Tibial nerve (tissue), 3 donors: ENCODE results near the gene PARP1.

Experiments used
- POLR2A ChIP-seq, 2 donors: fragments of 450-650 bp; IDR thresholded peaks; one replicate each; pipeline ENCODE4 v1.6.1; 2017; ENCODE audit warnings: antibody characterized with exemption in 2 of 2, mild to moderate bottlenecking in 2 of 2, moderate library complexity in 2 of 2
- TF ChIP-seq, protein P1 (sequence below), 5 experiments: fragments of 200-600 bp in 3 of 5; fragments of 450-650 bp in 2 of 5; sonication (generic) in 3 of 5; IDR thresholded peaks; one replicate each; pipeline ENCODE4 v1.5.1; 2016 to 2019; ENCODE audit warnings: antibody characterized with exemption in 5 of 5, mild to moderate bottlenecking in 3 of 5, moderate library complexity in 2 of 5

DNA sequence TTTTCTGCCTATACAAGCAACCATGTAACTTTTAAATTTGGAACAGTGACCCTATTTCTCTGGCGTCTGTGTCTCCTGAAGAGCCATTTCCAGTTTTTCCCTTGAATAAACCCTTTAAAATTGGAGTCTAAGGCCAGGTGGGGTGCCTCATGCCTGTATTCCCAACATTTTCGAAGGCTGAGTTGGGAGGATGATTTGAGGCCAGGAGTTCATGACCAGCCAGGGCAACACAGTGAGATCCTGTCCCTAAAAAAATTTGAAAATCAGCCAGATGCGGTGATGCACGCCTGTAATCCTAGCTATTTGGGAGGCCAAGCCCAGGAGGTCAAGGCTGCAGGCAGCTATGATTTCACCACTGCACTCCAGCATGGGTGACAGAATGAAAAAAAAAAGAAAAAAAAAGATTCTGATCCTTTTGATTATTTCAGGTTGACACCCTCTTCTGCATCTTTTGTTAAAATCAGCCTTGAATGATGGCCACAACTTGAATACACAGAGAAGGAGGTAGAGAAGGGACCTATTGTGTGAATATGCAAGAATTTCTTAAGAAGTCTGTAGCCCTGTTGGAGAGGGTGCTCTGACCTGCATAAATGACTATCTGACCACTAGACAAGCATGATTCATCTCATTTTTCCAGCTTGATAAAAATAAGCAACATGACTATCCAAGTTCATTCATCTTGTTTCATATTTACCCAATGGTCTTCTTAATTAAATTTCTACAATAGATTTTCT, 40.2 kb upstream of the PARP1 start:
- TF ChIP-seq POLR2A (IDR thresholded peaks at IDR 0.05), result no peak
- TF ChIP-seq, protein P1, sequence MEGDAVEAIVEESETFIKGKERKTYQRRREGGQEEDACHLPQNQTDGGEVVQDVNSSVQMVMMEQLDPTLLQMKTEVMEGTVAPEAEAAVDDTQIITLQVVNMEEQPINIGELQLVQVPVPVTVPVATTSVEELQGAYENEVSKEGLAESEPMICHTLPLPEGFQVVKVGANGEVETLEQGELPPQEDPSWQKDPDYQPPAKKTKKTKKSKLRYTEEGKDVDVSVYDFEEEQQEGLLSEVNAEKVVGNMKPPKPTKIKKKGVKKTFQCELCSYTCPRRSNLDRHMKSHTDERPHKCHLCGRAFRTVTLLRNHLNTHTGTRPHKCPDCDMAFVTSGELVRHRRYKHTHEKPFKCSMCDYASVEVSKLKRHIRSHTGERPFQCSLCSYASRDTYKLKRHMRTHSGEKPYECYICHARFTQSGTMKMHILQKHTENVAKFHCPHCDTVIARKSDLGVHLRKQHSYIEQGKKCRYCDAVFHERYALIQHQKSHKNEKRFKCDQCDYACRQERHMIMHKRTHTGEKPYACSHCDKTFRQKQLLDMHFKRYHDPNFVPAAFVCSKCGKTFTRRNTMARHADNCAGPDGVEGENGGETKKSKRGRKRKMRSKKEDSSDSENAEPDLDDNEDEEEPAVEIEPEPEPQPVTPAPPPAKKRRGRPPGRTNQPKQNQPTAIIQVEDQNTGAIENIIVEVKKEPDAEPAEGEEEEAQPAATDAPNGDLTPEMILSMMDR (IDR thresholded peaks at IDR 0.05), result no peak
